HG03439 (cell line): ENCODE results near the gene C19orf73.
"Not testable (repeated sequence)": the region's sequence is repeated elsewhere in the genome, so short reads cannot be mapped to it uniquely, and the experiment has no call there.

Experiments
- ATAC-seq: cut with Tn5 transposase; IDR thresholded peaks from one replicate; pipeline ENCODE4 v1.9.1; 2021; ENCODE audit warnings: mild to moderate bottlenecking, moderate library complexity; ENCODE audit not compliant: unreplicated experiment

Gene C19orf73

GRCh38 chr19:49103331-49104085 lies 15.4 kb downstream of the C19orf73 start:
- no peak for ATAC-seq

GRCh38 chr19:49102303-49102702 lies 16.6 kb downstream of the C19orf73 start:
- ATAC-seq = no peak

DNA sequence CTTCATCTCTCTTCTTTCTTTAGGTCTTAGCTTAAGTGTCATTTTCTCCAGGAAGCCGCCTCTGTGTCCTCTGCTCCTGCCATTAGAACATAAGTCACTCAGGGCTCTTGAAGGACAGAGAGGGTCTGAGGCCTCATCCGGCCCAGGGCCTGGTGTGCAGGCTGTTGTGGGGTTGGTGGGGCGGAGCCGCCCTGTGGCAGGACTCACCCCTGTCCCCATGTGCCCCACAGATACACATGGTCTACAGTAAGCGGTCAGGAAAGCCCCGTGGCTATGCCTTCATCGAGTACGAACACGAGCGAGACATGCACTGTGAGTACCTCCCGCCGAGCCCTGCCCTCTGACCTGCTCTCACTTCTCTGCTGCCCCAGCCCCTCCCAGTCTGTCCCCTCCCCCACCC lies 17.8 kb downstream of the C19orf73 start:
- ATAC-seq = no peak

GRCh38 chr19:49098795-49099194 lies 20.1 kb downstream of the C19orf73 start:
- ATAC-seq = no peak

- no peak for ATAC-seq
These were observed 21.3 kb downstream of the C19orf73 start for GRCh38 chr19:49097453-49098288.

DNA sequence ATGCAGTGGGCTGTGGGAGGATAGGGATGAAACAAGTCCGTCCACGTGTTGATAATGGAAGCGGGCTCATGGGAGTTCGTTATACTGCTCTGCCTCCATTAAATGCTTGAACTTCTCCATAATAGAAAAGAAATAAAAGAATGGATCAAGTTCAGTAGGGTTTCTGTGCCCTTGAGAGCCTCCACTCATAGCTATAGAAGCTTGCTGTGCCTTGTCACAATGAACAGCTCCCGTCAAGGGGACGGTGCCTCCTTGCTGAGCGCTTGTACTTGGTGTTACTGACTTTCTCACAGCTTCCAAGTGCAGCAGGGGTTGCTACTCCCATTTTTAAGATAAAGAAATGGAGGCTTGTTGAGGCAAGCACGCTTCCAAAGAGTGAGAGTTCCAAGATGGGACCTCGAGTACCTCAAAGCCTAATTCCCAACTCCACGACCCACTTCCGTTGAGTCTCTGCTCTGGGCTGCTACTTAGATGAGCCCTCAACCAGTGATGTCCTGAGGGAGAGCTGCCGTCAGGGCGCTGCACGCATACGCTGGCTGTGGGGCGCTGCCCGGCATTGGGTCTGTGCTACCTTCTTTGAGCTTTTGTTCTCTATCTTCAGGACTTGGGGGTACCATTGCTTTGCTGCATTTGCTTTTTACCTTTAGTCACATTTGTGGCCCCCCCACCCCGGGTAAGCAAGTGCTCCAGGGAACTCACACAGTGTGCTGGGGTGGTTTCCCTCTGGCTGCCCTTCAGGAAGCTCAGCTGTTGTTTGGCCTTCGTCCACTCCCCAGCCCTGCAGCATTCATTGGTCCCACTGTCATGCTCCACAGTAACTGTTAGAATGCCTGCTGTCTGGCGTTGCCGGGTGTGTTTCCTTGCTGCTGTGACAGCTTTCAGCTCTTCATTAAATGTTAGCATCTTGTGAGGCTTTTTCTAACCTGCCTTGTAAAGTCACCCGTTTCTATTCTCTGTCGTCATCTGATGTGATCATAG lies 24.1 kb downstream of the C19orf73 start:
- ATAC-seq = no peak

GRCh38 chr19:49092686-49093085 lies 26.3 kb downstream of the C19orf73 start:
- ATAC-seq = no peak

DNA sequence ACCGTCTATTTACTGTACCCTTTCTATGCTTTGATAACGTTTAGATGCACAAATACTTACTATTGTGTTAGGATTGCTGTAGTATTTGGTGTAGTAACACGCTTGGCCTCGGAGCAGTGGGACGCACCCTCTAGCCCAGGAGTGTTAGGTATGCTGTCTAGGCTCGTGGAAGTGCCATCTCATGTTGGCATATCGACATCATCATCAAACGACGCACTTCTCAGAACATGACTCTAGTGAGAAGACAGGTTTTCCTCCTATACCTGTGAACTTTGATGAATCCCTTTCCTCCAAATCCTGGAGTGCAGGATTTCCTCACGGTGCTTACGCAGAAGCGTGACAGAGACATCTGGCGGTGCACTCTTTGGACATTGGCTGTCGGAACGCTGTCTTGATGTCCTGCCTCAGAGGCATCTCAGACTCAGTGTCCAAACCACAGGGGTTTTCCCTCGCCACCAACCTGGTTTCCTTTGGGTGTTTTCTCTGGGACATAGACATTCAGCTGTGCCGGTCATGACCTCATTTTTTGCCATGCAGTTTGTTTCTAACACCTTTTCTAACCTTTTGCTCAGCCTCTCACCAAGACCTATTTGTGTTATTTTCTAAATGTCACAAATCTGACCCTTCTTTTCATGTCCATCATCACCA lies 27.4 kb downstream of the C19orf73 start:
- no peak for ATAC-seq

DNA sequence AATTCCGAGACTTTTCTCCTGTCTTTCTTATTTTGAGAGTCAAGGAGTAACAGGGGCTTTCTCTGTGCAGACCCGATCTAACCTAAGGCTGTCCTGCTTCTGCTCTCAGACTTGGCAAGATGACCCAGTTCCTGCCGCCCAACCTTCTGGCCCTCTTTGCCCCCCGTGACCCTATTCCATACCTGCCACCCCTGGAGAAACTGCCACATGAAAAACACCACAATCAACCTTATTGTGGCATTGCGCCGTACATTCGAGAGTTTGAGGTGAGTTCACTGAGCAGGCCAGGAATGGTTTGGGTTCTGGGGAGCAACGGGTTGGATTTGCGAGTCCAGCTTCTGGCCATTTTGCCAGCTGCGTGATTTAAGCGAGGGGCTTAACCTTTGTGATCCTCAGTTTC lies 32.6 kb downstream of the C19orf73 start:
- ATAC-seq = no peak

- ATAC-seq = no peak
These were observed 33.1 kb downstream of the C19orf73 start for GRCh38 chr19:49085868-49086232.

- peak; percentile 84 for ATAC-seq
These were observed 33.7 kb downstream of the C19orf73 start, which contains the start of gene SNRNP70 for GRCh38 chr19:49085020-49085867. SNRNP70 (plus strand) TSS chr19:49085451; CDS start chr19:49086415, 964 bp downstream.

- no peak for ATAC-seq
These were observed 34.5 kb downstream of the C19orf73 start for GRCh38 chr19:49084206-49085019.

DNA sequence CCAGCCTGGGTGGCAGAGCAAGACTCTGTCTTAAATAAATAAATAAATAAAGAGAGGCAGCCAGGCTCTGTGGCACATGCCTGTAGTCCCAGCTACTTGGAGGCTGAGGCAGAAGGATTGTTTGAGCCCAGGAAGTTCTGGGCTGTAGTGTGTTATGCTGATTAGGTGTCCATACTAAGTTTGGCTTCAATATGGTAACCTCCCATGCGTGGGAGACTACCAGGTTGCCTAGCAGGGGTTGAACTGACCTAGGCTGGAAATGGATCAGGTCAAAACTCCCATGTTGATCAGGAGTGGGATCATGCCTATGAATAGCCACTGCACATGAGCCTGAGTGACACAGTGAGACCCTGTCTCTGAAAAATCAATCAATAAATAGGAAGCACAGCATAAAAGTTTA lies 37.7 kb downstream of the C19orf73 start:
- no peak for ATAC-seq

DNA sequence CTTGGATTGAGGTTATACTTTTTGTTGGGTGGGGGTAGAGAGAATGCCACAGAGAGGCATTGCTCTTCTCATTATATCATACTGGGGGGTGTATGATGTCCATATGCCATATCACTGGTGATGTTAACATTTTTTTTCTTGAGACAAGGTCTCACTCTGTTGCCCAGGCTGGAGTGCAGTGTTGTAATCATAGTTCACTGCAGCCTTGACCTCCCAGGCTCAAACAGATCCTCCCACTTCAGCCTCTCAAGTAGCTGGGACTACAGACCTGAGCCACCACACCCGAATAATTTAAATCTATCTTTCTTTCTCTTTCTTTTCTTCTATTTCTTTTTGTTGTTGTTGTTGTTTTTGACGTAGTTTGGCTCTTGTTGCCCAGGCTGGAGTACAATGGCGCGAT lies 38.6 kb downstream of the C19orf73 start:
- no peak for ATAC-seq

DNA sequence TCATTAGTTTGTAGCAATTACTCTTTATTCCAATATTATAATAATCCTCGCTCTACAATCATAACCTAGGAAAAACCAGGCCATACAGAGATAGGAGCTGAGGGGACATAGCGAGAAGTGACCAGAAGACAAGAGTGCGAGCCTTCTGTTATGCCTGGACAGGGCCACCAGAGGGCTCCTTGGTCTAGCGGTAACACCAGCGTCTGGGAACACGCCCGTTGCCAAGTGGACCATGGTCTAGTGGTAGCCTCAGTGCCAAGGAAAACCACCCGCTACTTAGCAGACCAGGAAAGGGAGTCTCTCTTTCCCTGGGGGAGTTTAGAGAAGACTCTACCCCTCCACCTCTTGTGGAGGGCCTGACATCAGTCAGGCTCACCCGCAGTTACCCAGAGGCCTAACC lies 44.1 kb downstream of the C19orf73 start:
- not testable (repeated sequence) for ATAC-seq

DNA sequence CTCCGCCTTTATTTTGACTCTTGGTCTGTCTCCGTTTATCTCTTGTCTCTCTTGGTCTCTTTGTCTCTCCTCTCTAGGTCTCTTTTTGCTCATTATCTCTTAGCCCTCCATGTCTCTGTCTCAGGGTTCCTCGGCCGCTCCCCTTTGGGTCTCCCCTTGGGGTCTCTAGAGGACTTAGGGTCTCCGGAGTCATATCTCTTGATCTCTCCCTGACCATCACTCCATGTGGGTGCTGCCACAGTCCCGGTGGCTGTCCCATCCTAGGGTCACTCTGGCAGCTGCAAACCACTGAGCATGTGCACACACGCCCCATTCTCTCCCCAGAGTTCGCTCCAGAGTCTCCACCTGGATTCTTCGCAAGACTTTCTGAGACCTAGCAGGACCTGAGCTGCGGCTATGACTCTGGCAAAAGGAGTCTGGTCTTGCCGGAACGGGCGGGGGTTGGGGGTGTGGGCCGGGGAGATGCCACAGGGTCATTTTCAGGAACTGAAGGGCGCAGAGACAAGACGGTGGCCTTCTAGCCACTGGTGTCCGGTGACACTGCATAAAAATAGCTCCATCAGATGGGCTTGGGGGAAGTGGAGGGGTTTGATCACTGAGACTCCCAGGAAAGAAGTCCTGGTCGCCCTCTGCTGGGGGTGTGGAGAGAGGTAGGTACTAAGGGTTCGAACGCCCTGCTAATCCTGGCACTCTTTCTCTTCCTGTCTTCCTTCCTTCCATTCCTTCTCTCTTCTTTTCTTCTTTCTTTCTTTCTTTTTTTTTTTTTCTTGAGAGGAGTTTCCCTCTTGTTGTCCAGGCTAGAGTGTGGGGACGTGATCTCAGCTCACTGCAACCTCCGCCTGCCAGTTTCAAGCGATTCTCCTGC lies 45.2 kb downstream of the C19orf73 start:
- no peak for ATAC-seq

DNA sequence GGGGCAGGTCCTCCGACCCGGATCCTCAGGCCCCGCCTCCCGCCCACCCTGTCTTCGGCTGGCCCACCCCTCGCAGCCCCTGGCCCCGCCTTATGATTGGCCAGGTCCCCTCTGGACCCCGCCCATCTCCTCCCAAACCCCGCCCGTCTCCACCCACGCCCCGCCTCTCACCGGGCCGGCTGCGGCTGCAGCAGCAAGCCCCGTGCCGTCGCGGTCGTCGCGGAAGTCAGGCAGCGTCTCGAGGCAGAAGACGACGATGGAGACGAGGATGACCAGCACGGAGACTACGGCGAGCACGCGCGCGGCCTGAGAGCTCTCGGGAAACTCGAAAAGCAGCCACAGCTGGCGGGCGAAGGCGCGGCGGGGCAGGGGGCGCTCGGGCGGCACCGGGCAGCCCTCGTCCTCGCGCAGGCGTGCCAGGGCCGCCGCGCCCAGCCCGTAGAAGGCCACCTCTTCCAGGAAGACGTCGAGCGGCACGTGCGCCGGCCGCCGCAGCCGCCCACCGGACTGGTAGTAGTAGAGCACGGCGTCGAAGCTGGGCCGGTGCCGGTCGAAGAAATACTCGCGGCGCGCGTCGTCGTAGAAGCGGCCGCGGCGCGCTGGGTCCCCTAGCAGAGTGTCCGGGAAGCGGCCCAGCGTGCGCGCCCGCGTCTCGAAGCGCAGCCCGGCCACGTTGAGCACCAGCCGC lies 46.9 kb downstream of the C19orf73 start:
- no peak for ATAC-seq
